Fibroblast of the aortic adventitia (primary cell): ENCODE measurements around the gene SBNO2. TPM values are rescaled to one million over a fixed set of nuclear protein-coding genes. Genes with fewer than 3 reads are reported as not detected.

ENCODE experiments used
- DNase-seq: peaks from one replicate; pipeline ENCODE4 v3.0.0-alpha.2; 2010; ENCODE audit warnings: low read depth
- H3K4me3 ChIP-seq: 2 replicates; pipeline ENCODE4 v1.5.1; 2011; ENCODE audit warnings: low read depth, mild to moderate bottlenecking, control low read depth, low read length, moderate library complexity
- total RNA-seq: library from RNA; depleted of rRNA; stranded (reverse); fragments of >200 nt; gene quantifications from 2 replicates; pipeline ENCODE4 v1.2.3, GENCODE V29; 2012; ENCODE audit warnings: low replicate concordance
- TF ChIP-seq, protein P1 (sequence below): IDR thresholded peaks from 2 replicates; pipeline ENCODE4 v1.5.1; 2011; ENCODE audit warnings: mild to moderate bottlenecking, low read length, control low read depth, inconsistent platforms; ENCODE audit not compliant: insufficient read depth

SBNO2 gene
- total RNA-seq, 1 donor, result 41.2 TPM

DNA sequence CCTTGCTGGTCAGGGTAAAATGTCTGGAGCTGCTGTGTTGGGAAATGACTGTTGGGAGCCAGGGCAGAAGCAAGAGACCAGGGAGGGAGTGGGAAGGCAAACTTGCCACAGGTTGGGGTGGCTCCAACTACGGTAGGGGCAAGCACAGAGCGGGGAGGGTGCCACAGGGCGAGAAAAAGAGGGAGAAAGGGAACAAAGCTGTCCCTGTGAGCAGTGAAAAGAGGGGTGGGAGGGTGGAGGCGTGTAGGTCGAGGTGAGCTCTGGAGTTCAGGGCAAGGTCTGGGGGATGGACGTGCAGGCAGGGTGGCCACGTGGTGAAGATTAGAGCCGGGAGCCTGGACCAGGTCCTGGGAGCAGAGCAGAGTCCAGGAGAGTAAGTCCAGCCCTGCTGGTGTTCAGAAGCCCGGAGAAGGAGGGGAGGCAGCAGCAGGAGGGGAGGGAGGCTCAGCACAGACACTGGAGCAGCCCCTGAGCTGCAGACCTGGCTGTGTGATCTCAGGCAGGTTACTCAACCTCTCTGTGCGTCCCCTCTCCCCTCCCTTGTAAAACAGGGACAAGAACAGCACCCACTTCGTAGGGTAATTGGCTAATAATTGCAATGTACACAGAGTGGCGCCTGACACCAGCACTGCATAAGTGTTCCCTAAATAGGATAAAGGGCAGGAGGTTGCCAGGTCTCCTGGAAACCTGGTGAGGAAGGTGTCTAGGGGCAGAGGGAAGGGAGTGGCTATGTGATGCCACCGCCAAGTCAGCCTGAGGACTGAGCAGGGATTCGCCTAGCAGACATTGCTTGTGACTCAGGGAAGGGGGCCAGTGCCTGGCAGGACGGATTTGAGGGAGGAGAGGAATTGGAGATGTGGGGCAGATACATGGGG, 75.7 kb downstream of the SBNO2 start:
- no peak overlapping the region for H3K4me3 ChIP-seq
- peak; percentile 49 for DNase-seq
- TF ChIP-seq, protein P1, sequence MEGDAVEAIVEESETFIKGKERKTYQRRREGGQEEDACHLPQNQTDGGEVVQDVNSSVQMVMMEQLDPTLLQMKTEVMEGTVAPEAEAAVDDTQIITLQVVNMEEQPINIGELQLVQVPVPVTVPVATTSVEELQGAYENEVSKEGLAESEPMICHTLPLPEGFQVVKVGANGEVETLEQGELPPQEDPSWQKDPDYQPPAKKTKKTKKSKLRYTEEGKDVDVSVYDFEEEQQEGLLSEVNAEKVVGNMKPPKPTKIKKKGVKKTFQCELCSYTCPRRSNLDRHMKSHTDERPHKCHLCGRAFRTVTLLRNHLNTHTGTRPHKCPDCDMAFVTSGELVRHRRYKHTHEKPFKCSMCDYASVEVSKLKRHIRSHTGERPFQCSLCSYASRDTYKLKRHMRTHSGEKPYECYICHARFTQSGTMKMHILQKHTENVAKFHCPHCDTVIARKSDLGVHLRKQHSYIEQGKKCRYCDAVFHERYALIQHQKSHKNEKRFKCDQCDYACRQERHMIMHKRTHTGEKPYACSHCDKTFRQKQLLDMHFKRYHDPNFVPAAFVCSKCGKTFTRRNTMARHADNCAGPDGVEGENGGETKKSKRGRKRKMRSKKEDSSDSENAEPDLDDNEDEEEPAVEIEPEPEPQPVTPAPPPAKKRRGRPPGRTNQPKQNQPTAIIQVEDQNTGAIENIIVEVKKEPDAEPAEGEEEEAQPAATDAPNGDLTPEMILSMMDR, result no peak

DNA sequence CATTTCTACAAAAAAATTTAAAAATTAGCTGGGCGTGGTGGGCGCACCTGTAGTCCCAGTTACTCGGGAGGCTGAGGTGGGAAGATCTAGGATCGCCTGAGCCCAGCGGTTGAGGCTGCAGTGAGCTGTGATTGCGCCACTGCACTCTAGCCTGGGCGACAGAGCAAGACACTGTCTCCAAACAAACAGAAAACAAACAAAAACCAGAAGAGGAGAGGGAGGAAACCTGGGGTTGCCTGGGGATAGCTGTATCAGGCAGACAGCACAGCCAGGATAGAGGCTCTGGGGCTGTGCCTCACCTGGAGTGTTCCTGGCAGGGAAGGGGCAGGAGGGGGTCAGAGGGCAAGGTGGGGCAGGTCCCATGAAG, 76.3 kb downstream of the SBNO2 start:
- H3K4me3 ChIP-seq, result no peak overlapping the region
- no peak for DNase-seq
- TF ChIP-seq, protein P1, result no peak

DNA sequence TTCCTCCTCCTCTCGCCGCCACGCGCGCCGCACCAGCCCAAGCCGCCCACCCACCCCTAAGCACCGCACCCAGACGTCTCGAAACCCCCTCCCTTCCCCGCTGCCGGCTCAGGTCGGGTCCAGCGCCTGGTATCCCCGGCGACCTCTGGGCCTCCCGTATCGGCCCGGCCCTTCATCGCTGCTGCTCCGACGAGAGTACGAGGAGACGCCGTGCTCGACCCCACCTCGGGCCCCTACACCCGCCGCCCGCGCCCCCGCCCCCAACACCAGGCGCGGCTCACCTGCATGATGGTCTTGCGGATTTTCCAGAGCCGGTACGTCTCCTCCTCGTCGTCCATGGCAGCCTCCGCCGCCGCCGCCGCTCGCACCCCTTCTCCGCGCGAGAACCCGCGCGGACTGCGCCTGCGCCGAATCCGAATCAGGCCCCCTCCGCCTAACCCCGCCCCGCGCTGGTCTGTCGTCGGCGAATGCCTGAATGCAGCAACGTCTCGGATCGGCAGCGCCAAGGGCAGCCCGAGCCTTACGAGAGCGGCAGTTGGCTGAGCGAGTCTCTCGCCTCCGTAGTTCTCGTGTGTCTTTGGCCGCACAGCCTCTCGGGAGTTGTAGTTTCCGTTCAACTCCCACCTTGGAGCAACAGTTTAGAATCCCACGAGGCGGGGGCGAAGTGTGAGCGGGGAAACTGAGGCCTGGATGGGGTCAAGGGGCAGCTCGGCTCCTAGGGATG, 78.9 kb downstream of the SBNO2 start, which contains the start of gene POLR2E:
Gene POLR2E (minus strand): TSS at position 398 of the 724 bp plus-strand sequence. CDS start 60 bp downstream, at position 338.
- H3K4me3 ChIP-seq, result peak within 1 kb of the TSS; percentile 87
- TF ChIP-seq, protein P1, result no peak

DNA sequence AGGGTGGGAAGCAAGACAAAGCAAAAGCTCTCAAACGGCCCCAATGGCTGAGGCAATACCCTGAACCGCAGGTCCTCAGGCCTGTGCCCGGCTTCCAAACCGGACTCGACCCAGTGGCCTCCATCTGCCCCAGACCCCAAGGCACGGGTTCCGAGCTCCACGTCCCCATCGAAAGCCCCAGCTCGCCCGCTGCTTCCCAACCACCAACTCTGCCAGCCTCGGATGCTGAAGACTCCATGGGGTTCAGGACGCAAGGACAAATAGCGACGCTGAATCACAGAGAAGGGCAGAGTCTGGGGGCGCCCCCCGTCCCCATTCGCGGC, 79.5 kb downstream of the SBNO2 start:
- H3K4me3 ChIP-seq, result peak overlapping the region; percentile 87
- DNase-seq, result no peak
- TF ChIP-seq, protein P1, result no peak

More for the DNA sequence above, 78.9 kb downstream of the SBNO2 start, which contains the start of gene POLR2E:
- peak; percentile 99 for DNase-seq

DNA sequence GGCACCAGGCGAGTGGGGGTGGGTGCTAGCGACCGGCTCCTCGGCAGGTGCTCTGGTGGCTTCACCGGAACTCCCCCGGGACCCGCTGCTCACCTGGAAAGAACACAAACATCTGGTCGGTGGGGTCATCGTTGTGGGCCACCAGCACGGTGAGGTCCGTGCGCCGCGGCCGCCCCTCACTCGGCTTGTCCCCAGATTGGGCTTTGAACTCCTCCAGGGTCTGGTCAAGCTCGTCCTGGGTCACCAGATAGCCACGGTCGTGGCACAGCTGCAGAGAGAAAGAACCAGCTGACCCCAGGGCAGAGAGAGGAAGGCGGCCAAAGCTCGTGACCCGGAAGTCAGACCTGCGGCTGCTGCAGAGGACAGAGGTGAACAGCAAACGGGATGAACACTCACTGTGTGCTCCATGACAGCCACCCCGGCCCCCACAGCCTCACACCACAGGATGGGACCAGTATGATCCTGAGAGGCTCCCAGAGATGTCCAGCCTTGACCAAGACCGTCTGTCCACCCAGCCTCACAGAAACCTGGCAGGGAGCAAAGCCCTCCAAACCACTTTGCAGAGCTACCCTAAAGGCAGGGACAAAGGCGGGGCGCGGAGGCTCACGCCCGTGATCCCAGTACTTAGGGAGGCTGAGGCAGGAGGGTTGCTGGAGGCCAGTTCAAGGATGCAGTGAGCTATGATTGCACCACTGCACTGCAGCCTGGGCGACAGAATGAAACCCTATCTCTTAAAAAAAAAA, 80.1 kb downstream of the SBNO2 start:
- H3K4me3 ChIP-seq, result peak overlapping the region; percentile 87
- TF ChIP-seq, protein P1, result no peak
- DNase-seq, result no peak

DNA sequence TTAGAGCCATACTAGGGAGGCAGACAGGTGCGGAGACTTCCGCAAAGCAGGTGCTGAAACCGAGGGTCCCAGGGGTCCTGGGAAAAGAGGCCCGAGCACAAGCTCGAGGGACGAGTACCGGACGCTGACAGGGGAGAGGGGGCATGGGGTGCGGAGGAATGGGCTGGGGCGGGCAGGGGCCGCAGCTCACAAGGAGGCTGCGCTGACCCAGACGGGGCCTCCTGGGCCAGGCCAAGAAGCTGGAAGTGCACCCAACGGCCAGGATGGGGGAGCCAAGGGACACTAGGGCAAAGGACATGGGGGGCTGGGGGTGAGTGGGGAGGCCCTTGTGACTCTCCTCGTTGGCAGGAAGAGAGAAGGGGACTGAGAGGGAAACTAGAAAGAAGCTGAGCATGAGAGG, 80.7 kb downstream of the SBNO2 start:
- DNase-seq, result no peak
- H3K4me3 ChIP-seq, result peak overlapping the region; percentile 87
- TF ChIP-seq, protein P1, result no peak
